HG02840 (cell line): ENCODE results near the gene ARHGEF2.

ENCODE experiments used
- ATAC-seq: cut with Tn5 transposase; IDR thresholded peaks from one replicate; pipeline ENCODE4 v1.9.1; 2021; ENCODE audit warnings: mild to moderate bottlenecking, moderate library complexity, moderate number of reproducible peaks; ENCODE audit not compliant: unreplicated experiment, low FRiP score

Gene ARHGEF2

GRCh38 chr1:155913969-155914757 lies 64.2 kb downstream of the ARHGEF2 start:
- ATAC-seq = no peak

DNA sequence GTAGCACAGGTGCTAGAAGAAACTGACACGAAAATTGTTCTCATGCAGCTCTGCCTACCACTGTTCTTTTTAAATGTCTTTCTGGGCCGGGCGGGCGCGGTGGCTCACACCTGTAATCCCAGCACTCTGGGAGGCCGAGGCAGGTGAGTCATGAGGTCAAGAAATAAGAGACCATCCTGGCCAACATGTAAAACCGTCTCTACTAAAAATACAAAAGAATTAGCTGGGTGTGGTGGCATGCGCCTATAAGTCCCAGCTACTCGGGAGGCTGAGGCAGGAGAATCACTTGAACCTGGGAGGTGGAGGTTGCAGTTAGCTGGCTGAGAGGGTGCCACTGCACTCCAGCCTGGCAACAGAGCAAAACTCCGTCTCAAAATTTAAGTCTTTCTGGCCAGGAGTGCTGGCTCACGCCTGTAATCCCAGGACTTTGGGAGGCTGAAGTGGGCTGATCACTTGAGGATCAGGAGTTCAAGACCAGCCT lies 66.3 kb downstream of the ARHGEF2 start:
- no peak for ATAC-seq

DNA sequence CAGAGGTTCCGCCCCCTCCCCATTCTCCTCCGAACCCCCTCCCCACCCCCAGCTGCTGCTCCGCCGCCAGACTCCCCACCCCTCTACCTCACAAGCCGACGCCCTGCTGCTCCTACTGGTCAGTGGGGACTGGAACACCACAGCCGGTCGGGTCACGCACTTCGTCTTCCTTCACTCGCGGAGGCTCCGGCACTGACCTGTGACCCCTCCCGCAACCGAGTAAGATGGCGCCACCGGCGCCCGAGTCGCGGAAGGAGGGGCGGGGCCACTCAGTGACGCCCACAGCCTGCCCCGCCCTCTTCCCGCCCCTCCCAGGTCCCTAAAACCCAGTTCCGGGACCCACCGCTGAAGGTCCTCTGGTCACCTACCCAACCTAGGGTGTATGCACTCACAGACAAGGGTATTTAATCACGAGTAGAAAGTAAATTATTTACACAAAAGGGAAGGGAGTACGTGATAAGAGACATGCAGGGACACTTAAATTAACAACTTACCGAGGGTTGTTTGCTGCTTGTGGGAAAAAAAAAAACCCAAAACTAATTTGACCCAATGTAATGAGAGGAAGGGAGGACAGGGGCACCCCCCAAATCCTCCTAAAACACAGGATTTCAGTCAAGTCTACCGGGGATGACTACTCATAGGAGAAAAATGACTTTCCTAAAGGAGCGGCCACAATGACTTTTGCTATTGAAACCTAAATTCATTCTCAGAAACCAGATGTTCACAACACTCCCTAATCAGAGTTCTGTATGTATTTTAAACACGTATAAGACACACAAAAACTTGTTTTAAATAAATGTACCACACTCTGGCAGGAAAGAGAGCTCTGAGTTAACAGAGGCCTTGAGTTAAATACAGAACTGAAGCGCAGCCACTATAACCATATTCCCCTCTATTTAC lies 66.9 kb downstream of the ARHGEF2 start, which contains the start of gene RIT1:
Gene RIT1 (minus strand): TSS at position 194 of the 900 bp plus-strand sequence. CDS start 588 bp downstream, outside the sequence.
- ATAC-seq = peak; percentile 77

DNA sequence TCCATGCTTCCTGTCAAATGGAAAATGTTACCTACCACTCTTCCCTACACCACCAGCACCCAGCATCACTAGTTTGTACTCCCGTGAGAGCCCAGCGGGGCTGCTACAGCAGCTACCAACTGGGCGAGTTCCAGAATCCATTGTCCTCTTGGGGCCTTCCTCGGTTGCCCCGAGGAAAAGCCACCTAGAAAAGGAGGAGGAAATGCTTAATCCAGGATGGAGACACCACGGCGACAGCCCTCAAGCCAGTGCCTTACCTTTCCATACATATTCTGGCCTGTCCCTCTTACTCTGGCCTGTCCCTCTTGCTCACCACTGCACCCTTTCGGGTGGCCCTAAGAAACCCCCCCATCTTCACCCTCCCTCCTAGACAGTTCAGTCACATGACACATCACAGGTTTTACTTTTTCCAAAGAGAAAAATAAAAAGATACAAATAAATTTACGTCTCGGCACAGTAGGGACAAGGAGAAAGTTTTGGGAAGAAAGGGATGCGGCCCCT lies 67.7 kb downstream of the ARHGEF2 start:
- ATAC-seq = no peak

DNA sequence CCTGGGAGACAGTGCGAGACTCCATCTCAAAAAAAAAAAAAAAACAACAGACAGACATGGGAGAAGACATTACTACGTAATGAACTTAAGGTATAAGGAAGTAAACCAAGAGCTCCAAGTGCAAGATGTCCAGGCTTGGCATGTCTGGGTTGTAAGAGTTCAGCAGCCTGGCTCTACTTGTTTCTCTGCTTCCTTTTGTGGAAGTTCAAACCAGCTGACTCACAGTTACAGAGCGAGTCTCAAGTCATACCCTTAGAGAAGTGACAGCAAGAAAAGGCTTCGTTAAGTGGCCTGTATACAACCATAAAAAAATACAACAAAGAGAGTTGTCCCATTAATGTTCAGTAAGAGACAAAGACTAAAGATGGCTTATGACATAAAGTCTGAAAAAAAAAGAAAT lies 68.5 kb downstream of the ARHGEF2 start:
- no peak for ATAC-seq

GRCh38 chr1:155904261-155904660 lies 74.1 kb downstream of the ARHGEF2 start:
- no peak for ATAC-seq

DNA sequence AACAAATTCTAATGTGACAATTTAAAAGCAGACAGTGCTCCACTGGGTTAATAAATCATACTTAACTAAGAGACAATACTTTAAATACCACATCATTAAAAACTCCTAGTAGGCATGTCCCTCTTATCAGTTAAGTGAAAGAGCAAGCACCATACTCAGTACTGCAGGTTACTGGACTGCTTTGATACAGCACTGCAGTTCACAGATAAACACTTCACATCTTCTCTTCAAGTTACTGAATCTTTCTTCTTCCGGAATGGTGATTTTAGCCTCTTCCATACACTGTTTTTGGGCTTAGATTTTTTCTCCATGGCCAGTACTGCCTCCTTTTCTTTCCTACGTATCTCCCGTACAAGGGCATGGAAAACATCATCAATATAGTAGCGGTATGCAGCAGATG lies 78.2 kb downstream of the ARHGEF2 start:
- ATAC-seq = no peak

- ATAC-seq = no peak
Observed at GRCh38 chr1:155899683-155900082, 78.7 kb downstream of the ARHGEF2 start.

DNA sequence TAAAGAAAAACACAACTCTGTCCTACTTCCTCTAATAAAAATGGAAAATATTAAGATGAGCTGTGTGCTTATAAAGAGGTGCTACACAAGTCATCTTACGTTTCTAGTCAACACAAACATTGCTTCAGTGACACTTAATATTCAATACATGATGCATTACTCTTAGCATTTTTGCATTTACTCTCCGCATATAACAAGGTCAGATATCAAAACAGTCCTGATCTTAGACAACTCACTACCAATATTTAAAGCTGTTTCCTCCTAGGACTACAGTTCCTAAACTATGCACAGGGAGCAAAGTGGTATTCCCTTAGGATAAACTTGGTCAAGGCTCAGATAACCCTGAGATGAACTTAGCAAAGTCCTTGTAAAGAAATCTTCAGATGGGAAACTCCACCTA lies 79.5 kb downstream of the ARHGEF2 start:
- no peak for ATAC-seq

DNA sequence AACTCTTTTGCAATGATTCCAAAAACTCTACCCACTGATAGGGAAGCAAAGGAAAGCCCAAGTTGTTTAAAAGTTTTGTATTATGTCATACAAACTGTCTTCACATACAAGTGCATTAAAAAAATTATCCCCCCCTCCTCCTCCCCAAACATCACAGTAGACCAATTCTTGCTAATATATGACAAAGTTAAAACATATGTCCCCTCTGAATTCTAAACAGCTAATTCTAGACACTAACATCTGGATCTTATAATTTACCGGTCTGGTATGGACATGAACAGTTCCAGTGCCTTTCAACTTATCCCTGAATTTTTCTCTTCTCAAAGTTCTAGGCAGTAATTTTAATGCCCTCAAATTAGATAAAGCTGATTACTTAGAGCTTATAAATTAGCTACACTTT lies 80.6 kb downstream of the ARHGEF2 start:
- ATAC-seq = no peak
